Fibroblast of skin of left quadriceps (primary cell): ENCODE measurements around the gene RALGAPA2.

Experiments
- DNase-seq, 2 experiments: peaks; one replicate each; pipeline ENCODE4 v3.0.0-alpha.2; 2013; ENCODE audit warnings: low read depth in 2 of 2

The RALGAPA2 gene

GRCh38 chr20:20404633-20405032, 307.8 kb downstream of the RALGAPA2 start:
- no peak for DNase-seq

DNA sequence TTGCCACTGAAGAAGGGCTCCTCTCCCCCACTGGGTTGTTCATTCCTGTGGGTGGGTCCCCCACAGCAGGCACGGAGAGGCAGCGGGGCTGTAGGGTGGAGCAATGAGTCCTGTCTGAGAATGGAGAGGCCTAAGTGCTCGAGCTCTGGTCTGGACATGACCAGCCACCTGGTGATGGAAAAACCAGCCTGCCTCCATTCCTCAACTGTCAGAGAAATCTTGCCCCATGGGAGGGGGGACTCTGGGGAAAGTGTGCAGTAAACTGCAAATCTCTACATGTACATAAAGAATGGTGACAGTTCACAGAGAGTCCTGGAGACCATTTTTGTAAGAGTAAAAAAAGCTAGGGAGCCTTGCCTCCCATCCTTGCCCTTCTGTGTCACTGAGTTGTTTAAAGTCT, 310.5 kb downstream of the RALGAPA2 start:
- DNase-seq = no peak

GRCh38 chr20:20399531-20400500, 312.6 kb downstream of the RALGAPA2 start:
- DNase-seq = no peak

DNA sequence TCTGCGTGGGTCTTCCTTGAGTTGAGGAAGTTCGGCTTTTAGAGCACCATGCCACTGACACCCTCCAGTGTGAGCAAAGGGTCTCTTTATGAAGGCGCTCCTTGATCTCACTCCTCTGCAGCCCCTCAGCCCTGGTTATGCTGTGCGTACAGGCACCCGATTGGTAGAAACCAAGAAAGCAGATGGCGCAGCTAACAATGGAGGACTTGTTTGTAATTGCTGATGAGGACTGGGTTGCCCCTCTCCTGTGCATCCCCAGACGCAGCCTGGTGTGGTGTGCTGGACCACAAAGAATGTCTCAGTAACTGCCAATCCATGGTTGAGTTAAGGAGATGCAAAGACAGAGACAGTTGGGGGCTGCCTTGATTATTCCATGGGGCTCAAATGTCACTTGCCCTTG, 314.3 kb downstream of the RALGAPA2 start:
- DNase-seq = no peak

DNA sequence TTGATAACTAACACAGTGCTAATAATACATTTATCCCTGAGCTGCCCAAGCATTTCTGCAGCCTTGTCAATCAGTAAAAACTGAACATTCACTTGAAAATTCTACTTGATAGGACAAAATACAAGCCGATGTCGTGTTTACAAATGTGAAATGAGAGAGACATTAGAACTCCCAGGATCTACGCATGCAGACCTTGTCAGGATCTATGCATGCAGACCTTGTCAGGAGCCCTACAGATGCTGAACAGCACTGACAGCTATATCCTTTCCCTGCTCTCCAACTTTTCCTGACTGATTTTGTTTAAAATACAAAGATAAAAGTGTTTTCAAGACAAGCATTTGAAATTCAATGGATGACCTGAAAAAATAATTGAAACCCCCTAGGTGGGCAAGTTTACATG, 315.6 kb downstream of the RALGAPA2 start:
- DNase-seq = no peak

- no peak for DNase-seq
Measured at GRCh38 chr20:20395903-20396568, 316.4 kb downstream of the RALGAPA2 start.

GRCh38 chr20:20395087-20395486, 317.4 kb downstream of the RALGAPA2 start:
- DNase-seq = no peak

GRCh38 chr20:20393207-20394120, 319.0 kb downstream of the RALGAPA2 start:
- peak; percentile 12 to 16 for DNase-seq

- no peak for DNase-seq
Measured at GRCh38 chr20:20391766-20392165, 320.7 kb downstream of the RALGAPA2 start.

GRCh38 chr20:20391115-20391514, 321.3 kb downstream of the RALGAPA2 start:
- DNase-seq = no peak

- DNase-seq = no peak
Measured at GRCh38 chr20:20390393-20390792, 322.1 kb downstream of the RALGAPA2 start.

DNA sequence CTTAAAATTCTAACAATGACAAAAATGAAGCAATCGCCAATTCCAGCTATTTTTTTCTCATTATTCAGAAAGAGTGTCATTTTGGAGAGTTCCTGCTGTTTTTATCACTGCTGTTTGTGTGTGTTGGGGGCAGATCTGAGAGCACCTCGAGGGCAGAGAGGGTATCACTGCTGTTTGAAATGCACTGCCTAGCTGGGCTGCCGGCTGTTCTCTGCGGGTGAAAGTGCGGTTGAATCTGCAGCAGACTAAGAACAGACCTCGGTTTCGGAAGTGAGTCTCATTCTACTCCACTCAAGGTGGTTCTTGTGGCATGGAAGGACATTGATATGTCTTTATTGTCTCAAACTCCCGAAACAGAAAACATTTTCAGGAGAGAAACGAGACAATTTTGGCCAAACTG, 326.3 kb downstream of the RALGAPA2 start:
- DNase-seq = no peak

GRCh38 chr20:20375862-20376261, 336.6 kb downstream of the RALGAPA2 start:
- DNase-seq = no peak

- peak; percentile 12 to 20 for DNase-seq
Measured at GRCh38 chr20:20373091-20373571, 339.3 kb downstream of the RALGAPA2 start.

DNA sequence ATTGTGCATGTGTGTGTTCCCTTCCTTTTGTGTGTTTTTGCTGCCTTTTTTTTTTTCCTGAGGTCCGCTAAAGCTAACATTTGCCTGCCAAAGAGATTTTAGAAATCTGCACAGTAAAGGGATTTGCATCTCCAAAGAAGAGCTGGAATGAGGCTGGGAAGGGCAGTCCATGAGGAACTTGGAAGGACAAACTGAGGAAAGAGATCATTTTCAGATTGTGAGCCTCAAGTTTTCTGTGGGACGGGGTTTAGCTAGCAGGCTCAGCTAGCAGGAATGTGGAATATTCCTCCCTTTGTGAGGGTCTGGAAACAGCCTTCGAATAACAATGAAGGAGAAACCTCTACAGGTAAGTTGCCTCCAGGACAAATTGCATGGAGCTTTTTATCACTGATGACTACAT, 340.8 kb downstream of the RALGAPA2 start:
- DNase-seq = no peak

DNA sequence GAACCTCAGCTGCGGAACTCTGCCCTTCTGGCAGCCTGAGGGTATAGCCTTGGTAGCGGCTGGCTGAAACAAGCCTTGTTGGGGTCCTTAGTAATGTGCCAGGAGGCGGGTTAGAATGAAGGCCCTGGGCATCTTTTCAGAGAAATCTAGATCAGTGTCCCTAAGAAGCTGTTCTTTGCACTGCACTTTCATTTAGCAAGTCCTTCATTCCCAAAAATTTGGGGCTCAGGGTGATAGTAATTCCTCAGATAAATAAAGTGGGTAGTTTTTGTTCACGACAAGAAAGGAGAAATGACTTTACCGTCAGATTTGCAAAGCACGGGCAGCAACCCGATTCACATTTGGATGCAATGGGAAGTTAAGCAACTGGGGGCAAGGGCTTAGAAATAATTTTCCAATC, 341.4 kb downstream of the RALGAPA2 start:
- DNase-seq = no peak

DNA sequence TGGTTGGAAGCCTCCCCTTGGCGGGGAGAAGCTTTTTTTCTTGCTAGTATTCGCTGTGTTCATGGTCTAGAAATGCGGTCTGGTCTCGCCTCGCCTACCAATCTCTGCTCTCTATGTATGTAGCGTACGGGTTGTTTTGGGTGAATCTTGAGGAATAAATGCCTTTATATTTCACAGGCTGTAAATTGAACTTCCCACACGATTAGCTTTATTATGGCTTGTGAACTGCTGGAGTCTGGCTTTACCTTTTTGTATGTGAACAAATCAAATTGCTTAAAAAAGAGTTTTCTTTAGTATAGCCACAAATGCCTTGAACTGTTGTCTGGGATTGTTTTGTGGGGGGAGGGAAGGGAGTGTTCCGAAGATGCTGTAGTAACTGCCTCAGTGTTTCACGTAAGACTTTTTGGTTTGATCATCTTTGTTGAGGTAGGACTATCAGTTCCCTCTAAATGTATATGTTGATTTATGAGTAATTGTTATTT, 342.3 kb downstream of the RALGAPA2 start:
- no peak for DNase-seq

GRCh38 chr20:20369250-20370093, 343.0 kb downstream of the RALGAPA2 start:
- no peak for DNase-seq

DNA sequence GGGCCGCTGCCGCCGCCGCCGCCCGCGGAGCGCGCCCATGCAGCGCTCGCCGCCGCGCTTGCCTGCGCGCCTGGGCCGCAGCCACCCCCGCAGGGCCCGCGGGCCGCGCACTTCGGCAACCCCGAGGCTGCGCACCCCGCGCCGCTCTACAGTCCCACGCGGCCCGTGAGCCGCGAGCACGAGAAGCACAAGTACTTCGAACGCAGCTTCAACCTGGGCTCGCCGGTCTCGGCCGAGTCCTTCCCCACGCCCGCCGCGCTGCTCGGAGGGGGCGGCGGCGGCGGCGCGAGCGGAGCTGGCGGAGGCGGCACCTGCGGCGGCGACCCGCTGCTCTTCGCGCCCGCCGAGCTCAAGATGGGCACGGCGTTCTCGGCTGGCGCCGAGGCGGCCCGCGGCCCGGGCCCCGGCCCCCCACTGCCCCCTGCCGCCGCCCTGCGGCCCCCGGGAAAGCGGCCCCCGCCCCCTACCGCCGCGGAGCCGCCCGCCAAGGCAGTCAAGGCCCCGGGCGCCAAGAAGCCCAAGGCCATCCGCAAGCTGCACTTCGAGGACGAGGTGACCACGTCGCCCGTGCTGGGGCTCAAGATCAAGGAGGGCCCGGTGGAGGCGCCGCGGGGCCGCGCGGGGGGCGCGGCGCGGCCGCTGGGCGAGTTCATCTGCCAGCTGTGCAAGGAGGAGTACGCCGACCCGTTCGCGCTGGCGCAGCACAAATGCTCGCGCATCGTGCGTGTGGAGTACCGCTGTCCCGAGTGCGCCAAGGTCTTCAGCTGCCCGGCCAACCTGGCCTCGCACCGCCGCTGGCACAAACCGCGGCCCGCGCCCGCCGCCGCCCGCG, 343.8 kb downstream of the RALGAPA2 start:
- DNase-seq = no peak
